Measurements from ENCODE around the gene CYP46A1.

CYP46A1 gene

GRCh38 chr14:99774556-99775307 is 90.6 kb downstream of the CYP46A1 start:
- Histone ChIP-seq H2AFZ (ENCODE audit: low read depth, low read length) (no peak overlapping the region), H3K4me1 (ENCODE audit: insufficient read depth, low read length) (peaks cover 25% of the 10 kb centered on the region), H3K4me3 (ENCODE audit: low read length) (no peak overlapping the region), H3K9me3 (ENCODE audit: low read length) (peaks cover 2% of the 10 kb centered on the region), H3K27me3 (ENCODE audit: insufficient read depth, low read length) (no peaks in the 10 kb centered on the region), H3K36me3 (ENCODE audit: insufficient read depth, low read length) (no peaks in the 10 kb centered on the region)

GRCh38 chr14:99775351-99775750 is 91.3 kb downstream of the CYP46A1 start:
- Histone ChIP-seq H3K9me3 (ENCODE audit: low read length) (peaks cover 3% of the 10 kb centered on the region), H2AFZ (ENCODE audit: low read depth, low read length) (no peak overlapping the region), H3K27me3 (ENCODE audit: insufficient read depth, low read length) (no peaks in the 10 kb centered on the region), H3K36me3 (ENCODE audit: insufficient read depth, low read length) (no peaks in the 10 kb centered on the region), H3K4me1 (ENCODE audit: insufficient read depth, low read length) (peaks cover 25% of the 10 kb centered on the region), H3K4me3 (ENCODE audit: low read length) (no peak overlapping the region)
